Testis (tissue), 3 donors: ENCODE data around the gene RPL21. TPM values are rescaled to one million over a fixed set of nuclear protein-coding genes. Genes with fewer than 3 reads are reported as not detected.
"Not testable (repeated sequence)": the region's sequence is repeated elsewhere in the genome, so short reads cannot be mapped to it uniquely, and the experiment has no call there.

Experiments used
- DNase-seq: peaks from one replicate; pipeline ENCODE4 v3.0.0-alpha.2; 2019
- H3K27ac ChIP-seq, 2 donors: fragments of 200-600 bp; sonication (generic); one replicate each; pipeline ENCODE4 v1.5.1; 2019
- H3K27me3 ChIP-seq: fragments of 200-600 bp; sonication (generic); one replicate; pipeline ENCODE4 v1.5.1; 2019
- H3K36me3 ChIP-seq: fragments of 200-600 bp; sonication (generic); one replicate; pipeline ENCODE4 v1.5.1; 2017; ENCODE audit warnings: low read depth; ENCODE audit errors: missing control alignments
- H3K4me1 ChIP-seq: fragments of 200-600 bp; sonication (generic); one replicate; pipeline ENCODE4 v1.5.1; 2019
- H3K4me3 ChIP-seq, 2 donors: fragments of 200-600 bp; sonication (generic); one replicate each; pipeline ENCODE4 v1.5.1; 2017 to 2019
- H3K9me3 ChIP-seq: fragments of 200-600 bp; sonication (generic); one replicate; pipeline ENCODE4 v1.5.1; 2017
- POLR2A ChIP-seq: fragments of 450-650 bp; IDR thresholded peaks from one replicate; pipeline ENCODE4 v1.6.1; 2017; ENCODE audit warnings: antibody characterized with exemption, mild to moderate bottlenecking, moderate library complexity
- WGBS, 2 donors: methylation state at CpG; one replicate each; pipeline ENCODE4 v1.1.5; 2018; 5-methylcytosine and 5-hydroxymethylcytosine counted together
- intact Hi-C: fragments of 100-400 bp; cut with DNase I; formaldehyde crosslinking; loops from one replicate; pipeline ENCODE4 v1.15.1; 2023; ENCODE audit warnings: low total_unique reads
- polyA plus RNA-seq: library from polyadenylated mRNA; stranded (reverse); fragments of 350-450 nt; fragmentation: Illumina TruSeq; extraction: RNeasy Lipid Tissue Mini Kit (QIAGEN cat#74804); gene quantifications from one replicate; pipeline ENCODE4 v1.2.3, GENCODE V29; 2014; ENCODE audit warnings: low read depth, low replicate concordance; ENCODE audit not compliant: insufficient read depth
- total RNA-seq, 2 donors: library from RNA; depleted of rRNA; stranded (reverse); fragments of >200 nt; gene quantifications; one replicate each; pipeline ENCODE4 v1.2.3, GENCODE V29; 2016
- TF ChIP-seq, protein P1 (sequence below), 3 experiments: fragments of 450-650 bp in 2 of 3; fragments of 200-600 bp in 1 of 3; sonication (generic) in 1 of 3; IDR thresholded peaks; one replicate each; pipeline ENCODE4 v1.5.1; 2016 to 2019; ENCODE audit warnings: antibody characterized with exemption in 3 of 3, mild to moderate bottlenecking in 2 of 3, moderate library complexity in 1 of 3

Gene RPL21
- total and polyA plus RNA-seq, 3 donors from 2014 or later: 200 to 996 (median 353) TPM

- no peak overlapping the region for H3K4me3 ChIP-seq
- DNase-seq: no peak
- H3K27ac ChIP-seq: peak overlapping the region in 1 of 2 donors; percentile 36
- whole genome bisulfite sequencing, 2 donors: 28 to 63% methylated on average over 2 of the region's 2 CpGs
- H3K27me3 ChIP-seq: no peaks in the 10 kb centered on the region
- no peaks in the 10 kb centered on the region for H3K4me1 ChIP-seq
- no peaks in the 10 kb centered on the region for H3K9me3 ChIP-seq
- no peak for TF ChIP-seq POLR2A
- TF ChIP-seq, protein P1, sequence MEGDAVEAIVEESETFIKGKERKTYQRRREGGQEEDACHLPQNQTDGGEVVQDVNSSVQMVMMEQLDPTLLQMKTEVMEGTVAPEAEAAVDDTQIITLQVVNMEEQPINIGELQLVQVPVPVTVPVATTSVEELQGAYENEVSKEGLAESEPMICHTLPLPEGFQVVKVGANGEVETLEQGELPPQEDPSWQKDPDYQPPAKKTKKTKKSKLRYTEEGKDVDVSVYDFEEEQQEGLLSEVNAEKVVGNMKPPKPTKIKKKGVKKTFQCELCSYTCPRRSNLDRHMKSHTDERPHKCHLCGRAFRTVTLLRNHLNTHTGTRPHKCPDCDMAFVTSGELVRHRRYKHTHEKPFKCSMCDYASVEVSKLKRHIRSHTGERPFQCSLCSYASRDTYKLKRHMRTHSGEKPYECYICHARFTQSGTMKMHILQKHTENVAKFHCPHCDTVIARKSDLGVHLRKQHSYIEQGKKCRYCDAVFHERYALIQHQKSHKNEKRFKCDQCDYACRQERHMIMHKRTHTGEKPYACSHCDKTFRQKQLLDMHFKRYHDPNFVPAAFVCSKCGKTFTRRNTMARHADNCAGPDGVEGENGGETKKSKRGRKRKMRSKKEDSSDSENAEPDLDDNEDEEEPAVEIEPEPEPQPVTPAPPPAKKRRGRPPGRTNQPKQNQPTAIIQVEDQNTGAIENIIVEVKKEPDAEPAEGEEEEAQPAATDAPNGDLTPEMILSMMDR (IDR thresholded peaks at IDR 0.05): no peak
- intact Hi-C loops: no loop called here
- no peaks in the 10 kb centered on the region for H3K36me3 ChIP-seq
Observed at GRCh38 chr13:27289011-27289665, 37.8 kb downstream of the RPL21 start.

- H3K4me3 ChIP-seq: no peak overlapping the region
Observed at GRCh38 chr13:27290715-27291114, 39.4 kb downstream of the RPL21 start.

DNA sequence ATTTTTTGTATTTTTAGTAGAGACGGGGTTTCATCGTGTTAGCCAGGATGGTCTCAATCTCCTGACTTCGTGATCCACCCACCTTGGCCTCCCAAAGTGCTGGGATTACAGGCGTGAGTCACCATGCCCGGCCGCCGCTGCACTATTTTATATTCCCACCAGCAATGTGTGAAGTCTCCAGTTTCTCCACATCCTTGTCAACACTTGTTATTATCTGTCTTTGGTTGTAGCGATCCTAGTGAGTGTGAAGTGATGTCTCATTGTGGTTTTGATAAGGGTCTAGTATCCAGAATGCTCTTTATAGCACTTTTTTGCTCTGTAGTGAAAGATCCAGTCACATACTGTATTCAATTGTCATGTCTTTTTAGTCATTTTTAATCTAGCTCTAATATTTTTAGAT lies 40.6 kb downstream of the RPL21 start:
- DNase-seq, intact Hi-C loops, H3K9me3 ChIP-seq, H3K27me3 ChIP-seq, H3K27ac ChIP-seq, H3K4me3 ChIP-seq, H3K4me1 ChIP-seq, H3K36me3 ChIP-seq: not testable (repeated sequence)
- 95 to 97% methylated on average over 8 of the region's 8 CpGs for WGBS, 2 donors

More at GRCh38 chr13:27290715-27291114, 39.4 kb downstream of the RPL21 start:
- Histone ChIP-seq H3K36me3 (no peaks in the 10 kb centered on the region), H3K9me3 (no peaks in the 10 kb centered on the region), H3K4me1 (no peaks in the 10 kb centered on the region), H3K27ac (peak overlapping the region in 1 of 2 donors; percentile 13), H3K27me3 (no peaks in the 10 kb centered on the region)
- whole genome bisulfite sequencing, 2 donors: 83 to 91% methylated on average over 4 of the region's 4 CpGs
- DNase-seq: no peak
- TF ChIP-seq POLR2A: no peak
- TF ChIP-seq, protein P1 (IDR thresholded peaks at IDR 0.05): no peak
- intact Hi-C loops: no loop called here

- WGBS, 2 donors: 79 to 80% methylated on average over 8 of the region's 8 CpGs
- TF ChIP-seq, protein P1 (IDR thresholded peaks at IDR 0.05): no peak
- TF ChIP-seq POLR2A: no peak
Observed at GRCh38 chr13:27293076-27293691, 41.8 kb downstream of the RPL21 start.

DNA sequence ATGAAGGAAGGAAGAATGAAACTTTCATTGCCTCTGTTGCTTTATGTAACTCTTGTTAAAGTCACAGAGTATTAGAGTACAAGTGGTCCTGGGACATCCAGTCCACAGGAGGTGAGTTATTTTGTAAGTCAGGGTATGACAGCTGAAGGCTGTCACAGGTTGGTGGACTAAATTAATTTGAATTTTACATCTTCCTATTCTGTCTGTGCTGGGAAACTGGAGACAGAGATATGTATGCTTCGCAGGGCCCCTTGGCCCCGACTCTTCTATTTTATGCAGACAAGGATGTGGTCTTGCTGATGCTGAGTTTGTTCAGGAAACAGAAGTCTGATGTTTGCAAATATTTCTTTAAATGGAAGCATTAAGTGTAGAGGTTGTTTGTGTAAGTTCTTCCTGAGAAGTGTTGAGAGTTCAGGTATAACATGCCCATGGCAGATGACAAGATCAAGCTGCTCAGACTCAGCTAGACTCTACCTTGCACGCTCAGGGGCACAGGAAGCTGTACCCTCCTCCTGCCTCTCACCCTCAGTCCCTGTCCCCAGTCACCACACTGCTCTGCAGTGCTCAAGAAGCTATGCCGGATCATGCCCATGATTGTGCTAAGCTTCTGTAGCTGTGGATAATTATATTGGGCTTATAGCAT lies 42.6 kb downstream of the RPL21 start:
- no peak for TF ChIP-seq POLR2A
- no peaks in the 10 kb centered on the region for H3K36me3 ChIP-seq
- no peaks in the 10 kb centered on the region for H3K27me3 ChIP-seq
- no peak for DNase-seq
- 70 to 92% methylated on average over 4 of the region's 4 CpGs for WGBS, 2 donors
- intact Hi-C loops: no loop called here
- no peak overlapping the region for H3K27ac ChIP-seq
- H3K9me3 ChIP-seq: no peaks in the 10 kb centered on the region
- H3K4me1 ChIP-seq: no peaks in the 10 kb centered on the region
- H3K4me3 ChIP-seq: no peak overlapping the region

More at GRCh38 chr13:27293076-27293691, 41.8 kb downstream of the RPL21 start:
- no peak for DNase-seq
- intact Hi-C loops: no loop called here
- no peak overlapping the region for H3K4me3 ChIP-seq
- no peaks in the 10 kb centered on the region for H3K4me1 ChIP-seq
- no peak overlapping the region for H3K27ac ChIP-seq
- H3K9me3 ChIP-seq: no peaks in the 10 kb centered on the region
- H3K36me3 ChIP-seq: no peaks in the 10 kb centered on the region
- no peaks in the 10 kb centered on the region for H3K27me3 ChIP-seq
